HCT116 (cell line): ENCODE results near the gene GMCL1. TPM values are rescaled to one million over a fixed set of nuclear protein-coding genes. Genes with fewer than 3 reads are reported as not detected.
A peak's percentile ranks its signal among the peaks of the same experiment; 100 is the strongest.

ENCODE experiments used
- ATAC-seq: fragments of 200-7000 bp; cut with Tn5 transposase; 2 replicates; pipeline ENCODE4 v1.9.1; 2020; ENCODE audit warnings: mild to moderate bottlenecking, moderate library complexity
- BruUV-seq: library from RNA; stranded (reverse); fragments of 400-500 nt; replicated peaks from 2 replicates; lab custom pipeline; 2021; lab: Mats Ljungman, UMichigan
- CTCF ChIA-PET: fragments of 300-600 bp; sonication (Branson Sonifier 250); formaldehyde crosslinking; loops from one replicate; lab custom pipeline; 2021; ENCODE audit warnings: antibody characterized with exemption; lab: Charles Lee
- POLR2A ChIA-PET: fragments of 300-600, 350-600 bp; sonication (Branson Sonifier 250); formaldehyde crosslinking; loops from one replicate; lab custom pipeline; 2021; ENCODE audit warnings: antibody characterized with exemption; lab: Charles Lee
- RAD21 ChIA-PET, 2 experiments: fragments of 300-600 bp; sonication (Branson Sonifier 250); formaldehyde crosslinking; loops; one replicate each; lab custom pipeline; 2023; ENCODE audit warnings: low total read pairs in 2 of 2; ENCODE audit not compliant: uncharacterized antibody in 2 of 2, unreplicated experiment in 2 of 2, low non-redundant PET in 1 of 2; lab: Charles Lee
- DNase-seq: peaks from one replicate; pipeline ENCODE4 v3.0.0-alpha.2; 2010; ENCODE audit warnings: low read depth, low spot score
- H2AFZ ChIP-seq: fragments of 200-600 bp; shearing (Covaris generic), sonication (generic); 2 replicates; pipeline ENCODE4 v1.6.1; 2017; ENCODE audit warnings: low read depth, mixed run types, mixed read lengths, antibody characterized with exemption, low read length; ENCODE audit not compliant: poor library complexity, severe bottlenecking
- H3K27ac ChIP-seq: 2 replicates; pipeline ENCODE4 v1.5.1; 2012; ENCODE audit warnings: low read depth, low read length
- H3K27me3 ChIP-seq: fragments of 200-600 bp; sonication (generic); 2 replicates; pipeline ENCODE4 v1.6.1; 2016; ENCODE audit warnings: mixed run types, low read length, mixed read lengths; ENCODE audit not compliant: insufficient read depth
- H3K36me3 ChIP-seq, 2 experiments: fragments of 200-500 bp in 1 of 2; fragments of 200-600 bp in 1 of 2; sonication (Bioruptor generic) in 1 of 2; sonication (generic) in 1 of 2; 2 replicates each; pipeline versions ENCODE4 v1.5.1 to v1.6.1; 2014 to 2016; ENCODE audit warnings: low read length in 2 of 2, inconsistent platforms in 1 of 2, mixed read lengths in 1 of 2, mixed run types in 1 of 2; ENCODE audit not compliant: insufficient read depth in 2 of 2, control insufficient read depth in 1 of 2
- H3K4me1 ChIP-seq, 2 experiments: fragments of 200-600 bp in 1 of 2; sonication (generic) in 1 of 2; 2 replicates each; pipeline versions ENCODE4 v1.5.1 to v1.6.1; 2012 to 2017; ENCODE audit warnings: low read length in 2 of 2, inconsistent platforms in 1 of 2, mild to moderate bottlenecking in 1 of 2, mixed read lengths in 1 of 2, mixed run types in 1 of 2, moderate library complexity in 1 of 2; ENCODE audit not compliant: insufficient read depth in 2 of 2, control insufficient read depth in 1 of 2
- H3K4me2 ChIP-seq: fragments of 200-600 bp; sonication (generic); 2 replicates; pipeline ENCODE4 v1.6.1; 2017; ENCODE audit warnings: mixed run types, low read length, mixed read lengths
- H3K4me3 ChIP-seq, 2 experiments: fragments of 200-600 bp in 1 of 2; sonication (generic) in 1 of 2; replicated peaks in 1 of 2; 2 replicates each; pipeline ENCODE4 v1.5.1; 2011 to 2016; ENCODE audit warnings: low read length in 2 of 2, control low read depth in 1 of 2, low read depth in 1 of 2, mild to moderate bottlenecking in 1 of 2, mixed read lengths in 1 of 2, mixed run types in 1 of 2
- H3K79me2 ChIP-seq: fragments of 200-600 bp; sonication (generic); 2 replicates; pipeline ENCODE4 v1.6.1; 2017; ENCODE audit warnings: mild to moderate bottlenecking, mixed run types, low read length, moderate library complexity, mixed read lengths; ENCODE audit not compliant: insufficient read depth
- H3K9ac ChIP-seq: fragments of 200-600 bp; sonication (generic); 2 replicates; pipeline ENCODE4 v1.6.1; 2016; ENCODE audit warnings: low read length, mixed read lengths
- H3K9me2 ChIP-seq: fragments of 200-600 bp; sonication (generic), shearing (Covaris generic); 2 replicates; pipeline ENCODE4 v1.6.1; 2017; ENCODE audit warnings: mixed run types, mild to moderate bottlenecking, moderate library complexity; ENCODE audit not compliant: insufficient read depth
- H3K9me3 ChIP-seq, 2 experiments: fragments of 200-500 bp in 1 of 2; fragments of 200-600 bp in 1 of 2; sonication (Bioruptor generic) in 1 of 2; sonication (generic) in 1 of 2; 2 replicates each; pipeline ENCODE4 v1.6.1; 2014 to 2017; ENCODE audit warnings: low read length in 2 of 2, mixed read lengths in 2 of 2, inconsistent platforms in 1 of 2, low read depth in 1 of 2, mild to moderate bottlenecking in 1 of 2, mixed run types in 1 of 2, moderate library complexity in 1 of 2; ENCODE audit not compliant: control insufficient read depth in 1 of 2, insufficient read depth in 1 of 2
- H4K20me1 ChIP-seq: fragments of 200-600 bp; sonication (generic), shearing (Covaris generic); 2 replicates; pipeline ENCODE4 v1.6.1; 2017; ENCODE audit warnings: mixed run types, mild to moderate bottlenecking, moderate library complexity; ENCODE audit not compliant: insufficient read depth
- CBX3 ChIP-seq: IDR thresholded peaks from 2 replicates; pipeline ENCODE4 v1.6.1; 2012; ENCODE audit warnings: low read depth
- CTCF ChIP-seq, 3 experiments: fragments of 200-600 bp in 1 of 3; sonication (generic) in 1 of 3; IDR thresholded peaks in 2 of 3; conservative IDR thresholded peaks in 1 of 3; 2 replicates each; pipeline ENCODE4 v1.5.1; 2012 to 2017; ENCODE audit warnings: low read depth in 2 of 3, low read length in 2 of 3, antibody characterized with exemption in 1 of 3, borderline replicate concordance in 1 of 3, control low read depth in 1 of 3, mild to moderate bottlenecking in 1 of 3, mixed read lengths in 1 of 3, mixed run types in 1 of 3, moderate library complexity in 1 of 3; ENCODE audit not compliant: insufficient read depth in 1 of 3
- EZH2phosphoT487 ChIP-seq: fragments of 200-600 bp; IDR thresholded peaks from 2 replicates; pipeline ENCODE4 v1.6.1; 2018; ENCODE audit warnings: antibody characterized with exemption, borderline replicate concordance
- POLR2AphosphoS5 ChIP-seq: IDR thresholded peaks from 2 replicates; pipeline ENCODE4 v1.6.1; 2011; ENCODE audit warnings: mild to moderate bottlenecking, low read depth, low read length, moderate library complexity
- RAD21 ChIP-seq: IDR thresholded peaks from 2 replicates; pipeline ENCODE4 v1.6.1; 2012; ENCODE audit warnings: low read depth, mild to moderate bottlenecking
- REST ChIP-seq: IDR thresholded peaks from 2 replicates; pipeline ENCODE4 v1.6.1; 2012; ENCODE audit warnings: low read depth
- SIN3A ChIP-seq: IDR thresholded peaks from 2 replicates; pipeline ENCODE4 v1.6.1; 2012; ENCODE audit warnings: low read depth
- SP1 ChIP-seq: IDR thresholded peaks from 2 replicates; pipeline ENCODE4 v1.6.1; 2012; ENCODE audit warnings: low read depth
- YY1 ChIP-seq: IDR thresholded peaks from 2 replicates; pipeline ENCODE4 v1.6.1; 2011; ENCODE audit warnings: low read length, low read depth, moderate library complexity, mild to moderate bottlenecking; ENCODE audit not compliant: insufficient replicate concordance; ENCODE audit errors: extremely low read depth
- ZBTB33 ChIP-seq: IDR thresholded peaks from 2 replicates; pipeline ENCODE4 v1.6.1; 2011; ENCODE audit warnings: mild to moderate bottlenecking, low read length, moderate library complexity; ENCODE audit not compliant: insufficient replicate concordance; ENCODE audit errors: extremely low read depth
- ZNF274 ChIP-seq: fragments of 200-500 bp; sonication (Bioruptor generic); IDR thresholded peaks from 2 replicates; pipeline ENCODE4 v1.6.1; 2014; ENCODE audit warnings: mild to moderate bottlenecking, low read depth, low read length, inconsistent platforms
- intact Hi-C: fragments of 100-400 bp; cut with micrococcal nuclease; formaldehyde crosslinking; loops from 2 replicates; pipeline ENCODE4 v1.10.0; 2022
- total RNA-seq: library from RNA; stranded (reverse); gene quantifications from one replicate; pipeline ENCODE4 v1.2.1, GENCODE V29; 2021; ENCODE audit not compliant: unreplicated experiment

The GMCL1 gene
- total RNA-seq, 1 experiment from 2014 or later = 16.7 TPM

- ATAC-seq (no peak), DNase-seq (peak; percentile 46)
- no peaks in the 10 kb centered on the region for H4K20me1 ChIP-seq
- H3K9me2 ChIP-seq = no peaks in the 10 kb centered on the region
- no peak overlapping the region for H3K4me2 ChIP-seq
- H3K27ac ChIP-seq = no peak overlapping the region
- BruUV-seq = no TSS peak
- CTCF ChIA-PET = interaction anchor here (0.6 to 6.0 kb wide), 10 partner anchors 151 to 391 kb away, joined by 3 to 78 read pairs (median 4); partner anchors contain the start of genes FAM136A and SNRPG
- no peaks in the 10 kb centered on the region for H3K79me2 ChIP-seq
- H3K4me1 ChIP-seq = peaks cover 0 to 18% of the 10 kb centered on the region in 2 experiments; a peak in 3 of 4 replicates
- no peak overlapping the region for H3K9ac ChIP-seq
- intact Hi-C loops = loop anchor here (1.0 to 5.0 kb wide), 5 partner anchors 190 to 735 kb away; partner anchors contain the start of genes C2orf42 and TIA1
- H3K4me3 ChIP-seq = no peak overlapping the region
- TF ChIP-seq RAD21 (peak; percentile 95), EZH2phosphoT487 (no peak), CBX3 (no peak), SP1 (no peak), YY1 (no peak), REST (no peak), CTCF (IDR thresholded peaks at IDR 0.05 in 2 of 3, conservative IDR thresholded peaks at IDR 0.05 in 1 of 3; ENCODE audit: borderline replicate concordance in 1 of 3, insufficient read depth in 1 of 3, low read depth in 2 of 3, low read length in 2 of 3) (peak; percentile 36 to 83 (median 74); a peak in 5 of 6 replicates), POLR2AphosphoS5 (no peak), SIN3A (no peak), ZBTB33 (no peak), ZNF274 (no peak)
- POLR2A ChIA-PET = interaction anchor here (1.0 to 3.1 kb wide), 4 partner anchors 159 to 279 kb away, joined by 4 to 32 read pairs (median 6); partner anchors contain the start of gene C2orf42
- peaks cover 9 to 10% of the 10 kb centered on the region in 2 experiments; a peak in 1 of 4 replicates for H3K36me3 ChIP-seq
- no peaks in the 10 kb centered on the region for H3K9me3 ChIP-seq
- H2AFZ ChIP-seq = no peak overlapping the region
- RAD21 ChIA-PET = interaction anchor here (1.1 to 1.3 kb wide), 2 partner anchors 159 to 187 kb away, joined by 3 read pairs; no protein-coding TSS in a partner anchor
- H3K27me3 ChIP-seq = no peaks in the 10 kb centered on the region
These were observed 82.6 kb downstream of the GMCL1 start for GRCh38 chr2:69911985-69912563.
